CD14-positive monocyte (primary cell): ENCODE data around the gene DPP7. TPM values are rescaled to one million over a fixed set of nuclear protein-coding genes. Genes with fewer than 3 reads are reported as not detected.
A peak's percentile ranks its signal among the peaks of the same experiment; 100 is the strongest.

ENCODE experiments used
- DNase-seq, 3 donors: peaks; one replicate each; pipeline ENCODE4 v3.0.0-alpha.2; 2011 to 2022
- H2AFZ ChIP-seq: 2 replicates; pipeline ENCODE4 v1.6.0; 2012; ENCODE audit warnings: mild to moderate bottlenecking, low read depth, low read length, inconsistent platforms; ENCODE audit not compliant: insufficient read depth, poor library complexity, severe bottlenecking
- H3K27ac ChIP-seq, 2 donors: 1 replicate in 1 of 2; 2 replicates in 1 of 2; pipeline ENCODE4 v1.5.1; 2012 to 2013; ENCODE audit warnings: low read length in 2 of 2, control low read depth in 1 of 2, inconsistent platforms in 1 of 2, low read depth in 1 of 2, mild to moderate bottlenecking in 1 of 2
- H3K27me3 ChIP-seq, 2 donors: one replicate each; pipeline versions ENCODE4 v1.6.0 to v1.6.1; 2011 to 2013; ENCODE audit warnings: low read length in 2 of 2; ENCODE audit not compliant: control insufficient read depth in 2 of 2, insufficient read depth in 2 of 2
- H3K36me3 ChIP-seq, 2 donors: replicated peaks in 1 of 2; 1 replicate in 1 of 2; 2 replicates in 1 of 2; pipeline versions ENCODE4 v1.5.1 to v1.6.1; 2012 to 2013; ENCODE audit warnings: low read length in 2 of 2, control low read depth in 1 of 2, inconsistent platforms in 1 of 2, mild to moderate bottlenecking in 1 of 2; ENCODE audit not compliant: insufficient read depth in 2 of 2, control insufficient read depth in 1 of 2
- H3K4me1 ChIP-seq, 2 donors: 1 replicate in 1 of 2; 2 replicates in 1 of 2; pipeline versions ENCODE4 v1.5.1 to v1.6.1; 2012 to 2013; ENCODE audit warnings: low read length in 2 of 2, control low read depth in 1 of 2, inconsistent platforms in 1 of 2, mild to moderate bottlenecking in 1 of 2, moderate library complexity in 1 of 2; ENCODE audit not compliant: insufficient read depth in 2 of 2, control insufficient read depth in 1 of 2
- H3K4me2 ChIP-seq: replicated peaks from 2 replicates; pipeline ENCODE3; 2012; ENCODE audit warnings: low read length, moderate library complexity, mild to moderate bottlenecking; ENCODE audit not compliant: poor library complexity, severe bottlenecking; ENCODE audit errors: extremely low read depth
- H3K4me3 ChIP-seq, 3 experiments: fragments of 200-600 bp in 1 of 3; sonication (generic) in 1 of 3; replicated peaks in 1 of 3; 1 replicate in 2 of 3; 2 replicates in 1 of 3; pipeline ENCODE4 v1.5.1; 2011 to 2013; ENCODE audit warnings: low read length in 3 of 3, mild to moderate bottlenecking in 3 of 3, control low read depth in 2 of 3, low read depth in 2 of 3, inconsistent platforms in 1 of 3, moderate library complexity in 1 of 3
- H3K79me2 ChIP-seq: 2 replicates; pipeline ENCODE4 v1.6.0; 2012; ENCODE audit warnings: mild to moderate bottlenecking, control low read depth, inconsistent platforms, low read length, moderate library complexity; ENCODE audit not compliant: insufficient read depth
- H3K9ac ChIP-seq: 2 replicates; pipeline ENCODE4 v1.6.0; 2017; ENCODE audit warnings: low read length, mild to moderate bottlenecking; ENCODE audit not compliant: insufficient read depth, poor library complexity, severe bottlenecking
- H3K9me3 ChIP-seq, 2 donors: replicated peaks in 1 of 2; 1 replicate in 1 of 2; 2 replicates in 1 of 2; pipeline versions ENCODE4 v1.5.1 to v1.6.1; 2012 to 2013; ENCODE audit warnings: low read length in 2 of 2, control low read depth in 1 of 2; ENCODE audit not compliant: control insufficient read depth in 1 of 2, insufficient read depth in 1 of 2
- H4K20me1 ChIP-seq: 2 replicates; pipeline ENCODE4 v1.6.0; 2012; ENCODE audit warnings: mild to moderate bottlenecking, low read length, control low read depth, moderate library complexity; ENCODE audit not compliant: insufficient read depth
- H3K27ac Mint-ChIP-seq, 7 donors: one replicate each; pipeline ENCODE4 v1.8.0; 2020; ENCODE audit warnings: mild to moderate bottlenecking in 7 of 7, mixed read lengths in 7 of 7, moderate library complexity in 6 of 7, inconsistent platforms in 2 of 7
- H3K27me3 Mint-ChIP-seq, 3 donors: one replicate each; pipeline ENCODE4 v1.8.0; 2021 to 2022; ENCODE audit warnings: low read depth in 3 of 3, mild to moderate bottlenecking in 3 of 3, mixed read lengths in 3 of 3, moderate library complexity in 3 of 3, inconsistent platforms in 1 of 3
- H3K36me3 Mint-ChIP-seq, 2 donors: one replicate each; pipeline ENCODE4 v1.8.0; 2020; ENCODE audit warnings: mixed read lengths in 2 of 2, inconsistent platforms in 1 of 2, mild to moderate bottlenecking in 1 of 2
- H3K4me1 Mint-ChIP-seq: one replicate; pipeline ENCODE4 v1.8.0; 2020; ENCODE audit warnings: mild to moderate bottlenecking, mixed read lengths
- H3K4me3 Mint-ChIP-seq, 2 donors: one replicate each; pipeline ENCODE4 v1.8.0; 2020; ENCODE audit warnings: mild to moderate bottlenecking in 2 of 2, mixed read lengths in 2 of 2, moderate library complexity in 1 of 2
- H3K9me3 Mint-ChIP-seq, 7 donors: one replicate each; pipeline ENCODE4 v1.8.0; 2020 to 2022; ENCODE audit warnings: mixed read lengths in 7 of 7, mild to moderate bottlenecking in 6 of 7, moderate library complexity in 6 of 7, inconsistent platforms in 2 of 7
- WGBS: methylation state at CpG from one replicate; pipeline ENCODE4 v1.1.5; 2013; ENCODE audit warnings: missing lambda C conversion rate; ENCODE audit not compliant: insufficient coverage; 5-methylcytosine and 5-hydroxymethylcytosine counted together
- intact Hi-C, 2 donors: fragments of 100-400 bp; cut with micrococcal nuclease; formaldehyde crosslinking; loops; one replicate each; pipeline versions ENCODE4 v1.15.0 to v1.15.1; 2023
- polyA plus RNA-seq, 3 donors: library from polyadenylated mRNA; depleted of rRNA in 1 of 3; unstranded in 2 of 3; stranded (reverse) in 1 of 3; fragments of 300-500 nt in 2 of 3; fragments of >200 nt in 1 of 3; fragmentation: Illumina TruSeq in 2 of 3; gene quantifications; 1 replicate in 2 of 3; 2 replicates in 1 of 3; pipeline ENCODE4 v1.2.3, GENCODE V29; 2012 to 2021
- TF ChIP-seq, protein P1 (sequence below): fragments of 200-600 bp; IDR thresholded peaks from one replicate; pipeline ENCODE4 v1.8.0; 2022; ENCODE audit warnings: antibody characterized with exemption, mild to moderate bottlenecking

DPP7 gene
- polyA plus RNA-seq, 3 donors: 68.3 to 287 (median 150) TPM

DNA sequence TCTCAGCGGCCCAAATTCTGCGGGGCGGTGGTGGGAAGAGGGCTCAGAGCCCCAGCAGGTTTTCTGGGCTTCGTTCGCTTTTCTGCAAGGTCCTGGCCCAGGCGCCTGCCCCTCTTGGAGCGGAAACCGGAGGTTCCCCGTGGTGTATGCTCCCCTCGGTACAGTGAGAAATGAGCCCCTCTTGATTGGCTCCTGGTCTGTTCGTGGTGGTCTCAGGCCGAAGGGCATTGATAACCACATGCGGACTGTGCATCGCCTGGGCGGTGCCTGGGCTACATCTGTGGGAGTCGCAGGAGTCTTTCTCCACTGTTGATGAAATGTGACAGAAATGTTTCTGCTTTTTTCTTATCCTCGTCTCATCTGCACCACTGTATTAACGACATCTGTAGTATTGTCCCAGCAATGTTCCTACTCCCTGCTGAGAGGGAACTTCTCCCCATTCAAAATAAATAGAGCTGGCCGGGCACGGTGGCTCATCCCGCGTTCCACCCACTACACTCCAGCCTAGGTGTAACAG, 27.1 kb downstream of the DPP7 start:
- peak overlapping the region; percentile 87 for H2AFZ ChIP-seq
- peak overlapping the region; percentile 92 for H3K9ac ChIP-seq
- Mint-ChIP-seq H3K27ac (peak overlapping the region; percentile 90 to 97 (median 95)), H3K36me3 (peaks cover 29 to 51% of the 10 kb centered on the region in 2 donors), H3K27me3 (peaks cover 0 to 3% (median 1%) of the 10 kb centered on the region in 3 donors), H3K4me1 (peaks cover 30% of the 10 kb centered on the region), H3K9me3 (peaks cover 0 to 9% (median 0%) of the 10 kb centered on the region in 7 donors), H3K4me3 (peak overlapping the region; percentile 89 to 91)
- no peaks in the 10 kb centered on the region for H3K9me3 ChIP-seq
- H3K4me2 ChIP-seq: peak overlapping the region; percentile 92
- H3K79me2 ChIP-seq: peaks cover 4% of the 10 kb centered on the region
- no peak for DNase-seq
- TF ChIP-seq, protein P1, sequence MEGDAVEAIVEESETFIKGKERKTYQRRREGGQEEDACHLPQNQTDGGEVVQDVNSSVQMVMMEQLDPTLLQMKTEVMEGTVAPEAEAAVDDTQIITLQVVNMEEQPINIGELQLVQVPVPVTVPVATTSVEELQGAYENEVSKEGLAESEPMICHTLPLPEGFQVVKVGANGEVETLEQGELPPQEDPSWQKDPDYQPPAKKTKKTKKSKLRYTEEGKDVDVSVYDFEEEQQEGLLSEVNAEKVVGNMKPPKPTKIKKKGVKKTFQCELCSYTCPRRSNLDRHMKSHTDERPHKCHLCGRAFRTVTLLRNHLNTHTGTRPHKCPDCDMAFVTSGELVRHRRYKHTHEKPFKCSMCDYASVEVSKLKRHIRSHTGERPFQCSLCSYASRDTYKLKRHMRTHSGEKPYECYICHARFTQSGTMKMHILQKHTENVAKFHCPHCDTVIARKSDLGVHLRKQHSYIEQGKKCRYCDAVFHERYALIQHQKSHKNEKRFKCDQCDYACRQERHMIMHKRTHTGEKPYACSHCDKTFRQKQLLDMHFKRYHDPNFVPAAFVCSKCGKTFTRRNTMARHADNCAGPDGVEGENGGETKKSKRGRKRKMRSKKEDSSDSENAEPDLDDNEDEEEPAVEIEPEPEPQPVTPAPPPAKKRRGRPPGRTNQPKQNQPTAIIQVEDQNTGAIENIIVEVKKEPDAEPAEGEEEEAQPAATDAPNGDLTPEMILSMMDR: no peak
- WGBS: 10% methylated on average over 19 of the region's 22 CpGs
- peaks cover 18 to 35% of the 10 kb centered on the region in 2 donors for H3K36me3 ChIP-seq
- H3K27ac ChIP-seq: peak overlapping the region; percentile 70 to 93
- H3K27me3 ChIP-seq: no peaks in the 10 kb centered on the region
- H4K20me1 ChIP-seq: no peaks in the 10 kb centered on the region
- intact Hi-C loops: loop anchor here in 1 of 2 donors (2.0 kb wide), 1 partner anchor 17 kb away; the partner anchor contains the start of gene SAPCD2
- peak overlapping the region; percentile 75 to 77 (median 77) for H3K4me3 ChIP-seq
- peaks cover 23 to 28% of the 10 kb centered on the region in 2 donors for H3K4me1 ChIP-seq

DNA sequence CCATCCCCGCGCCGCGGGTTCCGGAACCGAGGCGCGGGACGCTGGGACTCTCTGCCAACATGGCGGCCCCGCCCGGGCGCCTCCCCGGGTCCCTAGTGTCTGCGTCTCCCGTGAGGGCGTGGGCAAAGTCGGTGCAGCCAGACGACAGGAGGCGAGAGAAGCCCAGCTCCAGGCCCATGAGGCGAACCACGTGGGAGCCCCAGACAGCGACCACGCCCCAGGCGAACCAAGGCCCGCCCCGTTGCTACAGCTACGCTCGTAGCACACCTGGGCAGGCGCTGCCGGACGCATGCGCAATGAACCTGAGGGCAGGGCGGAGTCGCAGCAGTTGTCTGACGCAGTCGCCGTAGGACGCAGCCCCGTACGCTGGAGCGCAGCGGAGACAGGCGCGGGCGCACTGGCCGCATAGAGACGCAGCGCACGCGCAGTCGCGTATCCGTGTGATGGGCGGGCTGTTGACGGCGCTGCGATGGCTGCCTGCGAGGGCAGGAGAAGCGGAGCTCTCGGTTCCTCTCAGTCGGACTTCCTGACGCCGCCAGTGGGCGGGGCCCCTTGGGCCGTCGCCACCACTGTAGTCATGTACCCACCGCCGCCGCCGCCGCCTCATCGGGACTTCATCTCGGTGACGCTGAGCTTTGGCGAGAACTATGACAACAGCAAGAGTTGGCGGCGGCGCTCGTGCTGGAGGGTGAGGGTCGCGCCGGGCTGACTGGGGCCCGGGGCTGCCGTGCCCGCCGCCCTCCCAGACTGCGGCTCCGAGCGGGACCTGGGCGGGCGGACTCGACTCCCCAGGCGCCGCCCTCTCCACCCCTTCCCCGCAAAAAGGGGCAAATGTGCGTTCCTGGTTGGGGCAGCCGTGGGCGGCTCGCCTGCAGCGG, 27.8 kb downstream of the DPP7 start, which contains the start of gene MAN1B1:
TSS of gene MAN1B1 (plus strand) at position 455 of the 878 bp plus-strand sequence. CDS start at position 470, 15 bp downstream.
- H3K36me3 ChIP-seq: peaks cover 25 to 35% of the 10 kb centered on the region in 2 donors
- H3K4me3 ChIP-seq: peak within 1 kb of the TSS; percentile 75 to 77 (median 77)
- peak within 1 kb of the TSS; percentile 87 for H2AFZ ChIP-seq
- under 1% methylated on average over 101 of the region's 101 CpGs for WGBS
- Mint-ChIP-seq H3K36me3 (peaks cover 30 to 52% of the 10 kb centered on the region in 2 donors), H3K9me3 (peaks cover 0 to 9% (median 0%) of the 10 kb centered on the region in 7 donors), H3K4me1 (peaks cover 30% of the 10 kb centered on the region), H3K27ac (peak within 1 kb of the TSS; percentile 95 to 98 (median 97)), H3K27me3 (peaks cover 0 to 5% (median 1%) of the 10 kb centered on the region in 3 donors), H3K4me3 (peak within 1 kb of the TSS; percentile 89 to 93)
- H3K79me2 ChIP-seq: peaks cover 4% of the 10 kb centered on the region
- peak within 1 kb of the TSS; percentile 92 for H3K9ac ChIP-seq
- peak within 1 kb of the TSS; percentile 92 for H3K4me2 ChIP-seq
- peaks cover 23 to 28% of the 10 kb centered on the region in 2 donors for H3K4me1 ChIP-seq
- TF ChIP-seq, protein P1: no peak
- no peaks in the 10 kb centered on the region for H3K9me3 ChIP-seq
- H3K27ac ChIP-seq: peak within 1 kb of the TSS; percentile 70 to 93
- DNase-seq: peak; percentile 99 to 100 (median 100)
- intact Hi-C loops: loop anchor here in 1 of 2 donors (2.0 kb wide), 1 partner anchor 16 kb away; the partner anchor contains the start of gene SAPCD2
- no peaks in the 10 kb centered on the region for H4K20me1 ChIP-seq
- H3K27me3 ChIP-seq: no peaks in the 10 kb centered on the region
